Osteocyte (in vitro differentiated cells): ENCODE measurements around the gene MRGPRF. TPM values are rescaled to one million over a fixed set of nuclear protein-coding genes. Genes with fewer than 3 reads are reported as not detected.

ENCODE experiments used
- DNase-seq: peaks from one replicate; pipeline ENCODE4 v3.0.0; 2021; ENCODE audit warnings: mixed read lengths; ENCODE audit not compliant: unreplicated experiment; ENCODE audit errors: extremely low spot score
- H3K27ac Mint-ChIP-seq: one replicate; pipeline ENCODE4 v1.8.0; 2021; ENCODE audit warnings: mild to moderate bottlenecking, mixed read lengths; ENCODE audit not compliant: unreplicated experiment
- H3K27me3 Mint-ChIP-seq: one replicate; pipeline ENCODE4 v1.8.0; 2021; ENCODE audit warnings: mixed read lengths; ENCODE audit not compliant: unreplicated experiment
- H3K36me3 Mint-ChIP-seq: one replicate; pipeline ENCODE4 v1.8.0; 2021; ENCODE audit warnings: mixed read lengths; ENCODE audit not compliant: unreplicated experiment
- H3K4me1 Mint-ChIP-seq: one replicate; pipeline ENCODE4 v1.8.0; 2021; ENCODE audit warnings: mixed read lengths; ENCODE audit not compliant: unreplicated experiment
- H3K4me3 Mint-ChIP-seq: one replicate; pipeline ENCODE4 v1.8.0; 2021; ENCODE audit warnings: mild to moderate bottlenecking, moderate library complexity, mixed read lengths; ENCODE audit not compliant: unreplicated experiment
- H3K9me3 Mint-ChIP-seq: one replicate; pipeline ENCODE4 v1.8.0; 2021; ENCODE audit warnings: mixed read lengths; ENCODE audit not compliant: unreplicated experiment
- total RNA-seq: library from RNA; stranded (reverse); gene quantifications from 2 replicates; pipeline ENCODE4 v1.2.1, GENCODE V29; 2021
- TF ChIP-seq, protein P1 (sequence below): fragments of 200-600 bp; sonication (generic); IDR thresholded peaks from 2 replicates; pipeline ENCODE4 v1.5.0; 2021; ENCODE audit warnings: antibody characterized with exemption, mild to moderate bottlenecking, moderate library complexity

The MRGPRF gene
- total RNA-seq, 1 donor from 2014 or later: 7.0 TPM

DNA sequence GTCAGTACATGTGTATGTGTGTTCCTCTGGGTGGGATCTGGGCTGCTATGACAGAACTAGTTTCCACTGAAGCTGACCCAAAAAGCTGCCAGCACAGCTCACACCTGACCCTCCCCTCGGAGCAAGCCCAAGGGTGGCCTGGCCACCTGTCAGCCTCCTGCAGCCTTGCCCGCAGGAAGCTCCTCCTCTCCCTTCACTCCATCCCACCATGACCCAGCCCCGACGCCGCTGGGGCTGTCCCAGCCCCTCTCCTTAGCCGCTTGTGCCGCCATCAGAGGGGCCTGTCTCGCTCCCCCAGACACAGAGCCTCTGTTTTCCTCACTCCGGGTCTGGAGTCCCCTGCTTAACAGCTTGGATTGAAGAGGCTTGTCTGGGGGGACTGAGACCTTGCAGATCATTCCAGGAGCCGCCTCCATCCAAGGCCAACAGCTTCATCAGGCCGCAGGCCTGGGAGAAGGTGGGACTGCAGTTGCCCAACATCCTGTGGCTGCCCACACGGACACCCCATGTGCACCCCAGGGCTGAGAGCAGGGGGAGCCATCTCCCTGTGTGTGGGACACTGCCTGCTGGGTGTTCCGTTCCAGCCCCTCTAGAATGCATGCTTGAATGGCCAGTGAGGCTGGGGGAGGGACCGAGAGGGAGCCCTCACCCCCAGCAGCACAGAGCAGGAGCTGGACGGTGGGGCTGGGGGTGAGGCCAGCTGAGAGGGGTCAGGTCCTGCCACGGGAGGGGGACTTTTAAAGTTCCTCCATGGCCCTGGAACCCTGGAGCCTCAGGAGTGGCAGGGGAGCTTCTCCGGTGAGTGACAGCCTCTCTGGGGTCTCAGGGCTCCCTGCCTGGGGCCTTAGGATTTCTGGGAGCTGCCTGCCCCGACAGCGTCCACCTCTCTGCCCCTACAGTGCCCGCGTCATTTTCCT, 696 bp downstream of the MRGPRF start:
- Mint-ChIP-seq H3K36me3 (no peaks in the 10 kb centered on the region), H3K4me1 (peaks cover 65% of the 10 kb centered on the region), H3K9me3 (peaks cover 4% of the 10 kb centered on the region), H3K27ac (peak overlapping the region; percentile 84), H3K4me3 (peak overlapping the region; percentile 51), H3K27me3 (no peaks in the 10 kb centered on the region)
- TF ChIP-seq, protein P1, sequence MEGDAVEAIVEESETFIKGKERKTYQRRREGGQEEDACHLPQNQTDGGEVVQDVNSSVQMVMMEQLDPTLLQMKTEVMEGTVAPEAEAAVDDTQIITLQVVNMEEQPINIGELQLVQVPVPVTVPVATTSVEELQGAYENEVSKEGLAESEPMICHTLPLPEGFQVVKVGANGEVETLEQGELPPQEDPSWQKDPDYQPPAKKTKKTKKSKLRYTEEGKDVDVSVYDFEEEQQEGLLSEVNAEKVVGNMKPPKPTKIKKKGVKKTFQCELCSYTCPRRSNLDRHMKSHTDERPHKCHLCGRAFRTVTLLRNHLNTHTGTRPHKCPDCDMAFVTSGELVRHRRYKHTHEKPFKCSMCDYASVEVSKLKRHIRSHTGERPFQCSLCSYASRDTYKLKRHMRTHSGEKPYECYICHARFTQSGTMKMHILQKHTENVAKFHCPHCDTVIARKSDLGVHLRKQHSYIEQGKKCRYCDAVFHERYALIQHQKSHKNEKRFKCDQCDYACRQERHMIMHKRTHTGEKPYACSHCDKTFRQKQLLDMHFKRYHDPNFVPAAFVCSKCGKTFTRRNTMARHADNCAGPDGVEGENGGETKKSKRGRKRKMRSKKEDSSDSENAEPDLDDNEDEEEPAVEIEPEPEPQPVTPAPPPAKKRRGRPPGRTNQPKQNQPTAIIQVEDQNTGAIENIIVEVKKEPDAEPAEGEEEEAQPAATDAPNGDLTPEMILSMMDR: no peak
- no peak for DNase-seq

DNA sequence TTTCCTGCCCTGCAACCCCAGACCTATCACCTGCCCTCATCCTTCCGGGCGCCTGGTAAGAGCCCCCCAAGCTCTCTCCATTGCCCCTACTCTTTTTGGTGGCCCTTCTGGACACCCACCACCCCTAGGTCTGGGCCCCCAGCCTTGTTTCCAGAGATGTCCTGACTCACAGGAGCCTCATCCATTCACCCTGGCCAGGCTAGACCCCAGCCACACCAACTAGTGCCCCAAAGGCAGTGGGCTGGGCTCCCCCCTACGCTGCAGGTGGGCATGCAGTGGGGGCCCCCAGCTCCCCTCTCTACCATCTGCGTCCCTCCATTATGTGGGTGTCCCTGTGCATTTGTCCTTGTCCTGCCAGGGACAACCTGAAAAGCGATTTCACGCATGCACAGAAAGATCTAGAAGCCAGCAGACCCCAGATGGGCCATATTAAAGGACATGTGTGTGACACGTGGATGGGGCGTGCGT, 1.4 kb downstream of the MRGPRF start:
- no peaks in the 10 kb centered on the region for H3K27me3 Mint-ChIP-seq
- no peak for DNase-seq
- H3K9me3 Mint-ChIP-seq: no peaks in the 10 kb centered on the region
- H3K4me1 Mint-ChIP-seq: peaks cover 70% of the 10 kb centered on the region
- H3K36me3 Mint-ChIP-seq: no peaks in the 10 kb centered on the region
- peak overlapping the region; percentile 6 for H3K4me3 Mint-ChIP-seq
- TF ChIP-seq, protein P1: no peak
- H3K27ac Mint-ChIP-seq: peak overlapping the region; percentile 27

DNA sequence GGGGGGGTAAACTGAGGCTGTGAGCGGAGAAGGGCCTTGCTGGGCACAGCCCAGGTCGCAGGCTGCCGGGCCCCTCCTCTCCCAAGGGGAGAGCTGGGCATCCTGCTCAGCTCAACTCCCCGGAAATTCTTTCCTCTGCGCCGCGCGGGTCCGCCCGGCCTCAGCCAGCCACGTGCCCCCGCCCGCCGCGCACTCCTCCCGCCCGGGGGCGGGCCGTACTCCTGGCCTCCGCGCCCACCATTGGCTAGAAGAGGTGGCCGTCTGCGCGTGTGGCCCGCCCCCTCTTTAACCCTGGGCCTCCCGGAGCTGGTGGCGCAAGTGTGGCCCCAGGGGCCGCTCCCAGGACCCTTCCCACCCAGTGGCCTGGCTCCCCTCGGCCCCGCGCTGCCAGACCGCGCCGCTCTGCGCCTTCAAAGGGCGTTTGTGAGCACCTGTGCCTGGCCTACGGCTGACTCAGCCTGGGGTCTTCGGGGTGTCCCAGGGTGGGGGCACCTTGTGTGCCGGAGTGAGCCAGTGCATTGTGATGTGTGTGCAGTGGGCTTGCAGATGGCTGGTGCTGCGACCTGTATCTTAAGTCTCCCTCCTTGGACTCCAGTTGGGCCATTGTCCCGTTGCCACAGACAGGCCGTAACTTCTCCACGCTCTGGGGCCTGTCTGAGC, 2.0 kb downstream of the MRGPRF start:
- Mint-ChIP-seq H3K4me3 (peak overlapping the region; percentile 6), H3K27ac (peak overlapping the region; percentile 27), H3K4me1 (peaks cover 70% of the 10 kb centered on the region), H3K36me3 (no peaks in the 10 kb centered on the region), H3K9me3 (no peaks in the 10 kb centered on the region), H3K27me3 (no peaks in the 10 kb centered on the region)
- TF ChIP-seq, protein P1: no peak
- peak; percentile 85 for DNase-seq

DNA sequence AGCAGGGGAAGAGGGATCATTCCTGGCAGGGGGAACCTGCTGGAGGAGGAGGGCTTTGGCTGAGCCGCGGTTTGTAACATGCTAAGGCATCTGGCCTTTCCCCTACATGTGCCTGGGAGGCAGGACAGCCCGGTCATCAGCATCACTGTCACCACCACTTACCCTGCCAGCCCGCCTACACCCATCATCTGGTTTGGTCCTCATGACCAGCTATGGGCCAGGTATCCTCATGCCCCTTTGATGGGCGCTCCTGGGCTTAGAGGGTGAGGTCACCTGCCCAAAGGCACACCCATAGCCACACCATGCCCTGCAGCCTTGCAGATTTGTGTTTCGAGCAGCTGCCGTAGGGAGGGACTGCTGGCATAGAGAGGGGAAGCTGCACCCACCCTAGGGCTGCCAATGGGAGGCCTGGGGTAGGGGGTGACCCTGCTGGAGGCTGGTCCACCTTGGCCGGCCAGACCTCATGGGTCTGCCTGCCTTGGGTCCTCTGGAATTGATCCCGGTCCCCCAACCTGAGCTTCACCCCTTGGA, 2.6 kb downstream of the MRGPRF start:
- H3K36me3 Mint-ChIP-seq: peaks cover 2% of the 10 kb centered on the region
- peak overlapping the region; percentile 97 for H3K27ac Mint-ChIP-seq
- no peak overlapping the region for H3K4me3 Mint-ChIP-seq
- TF ChIP-seq, protein P1: no peak
- H3K4me1 Mint-ChIP-seq: peaks cover 70% of the 10 kb centered on the region
- H3K27me3 Mint-ChIP-seq: no peaks in the 10 kb centered on the region
- H3K9me3 Mint-ChIP-seq: no peaks in the 10 kb centered on the region
- DNase-seq: no peak
